IPS-18c (cell line): ENCODE data around the gene GPAM.

ENCODE experiments used
- H3K4me3 ChIP-seq: 2 replicates; pipeline ENCODE4 v1.7.0; 2013; ENCODE audit warnings: low read depth, mild to moderate bottlenecking, low read length, moderate library complexity; ENCODE audit not compliant: insufficient read depth
- H3K9me3 ChIP-seq: one replicate; pipeline ENCODE4 v1.6.1; 2013; ENCODE audit warnings: mild to moderate bottlenecking, low read length, moderate library complexity; ENCODE audit not compliant: control insufficient read depth, insufficient read depth

Gene GPAM

GRCh38 chr10:112151524-112152039 is 32.0 kb downstream of the GPAM start:
- no peak overlapping the region for H3K4me3 ChIP-seq
- no peaks in the 10 kb centered on the region for H3K9me3 ChIP-seq

GRCh38 chr10:112148331-112148730 is 35.2 kb downstream of the GPAM start:
- no peaks in the 10 kb centered on the region for H3K9me3 ChIP-seq

GRCh38 chr10:112146799-112147198 is 36.8 kb downstream of the GPAM start:
- H3K4me3 ChIP-seq: no peak overlapping the region
- no peaks in the 10 kb centered on the region for H3K9me3 ChIP-seq

More at GRCh38 chr10:112148331-112148730, 35.2 kb downstream of the GPAM start:
- H3K4me3 ChIP-seq: no peak overlapping the region

- Histone ChIP-seq H3K9me3 (no peaks in the 10 kb centered on the region), H3K4me3 (no peak overlapping the region)
Measured at GRCh38 chr10:112145263-112145662, 38.3 kb downstream of the GPAM start.

GRCh38 chr10:112143420-112143819 is 40.1 kb downstream of the GPAM start:
- Histone ChIP-seq H3K4me3 (no peak overlapping the region), H3K9me3 (no peaks in the 10 kb centered on the region)

GRCh38 chr10:112141292-112141691 is 42.3 kb downstream of the GPAM start:
- H3K4me3 ChIP-seq: no peak overlapping the region
- H3K9me3 ChIP-seq: no peaks in the 10 kb centered on the region

- H3K4me3 ChIP-seq: no peak overlapping the region
Measured at GRCh38 chr10:112140110-112140970, 43.2 kb downstream of the GPAM start.

GRCh38 chr10:112139176-112139575 is 44.4 kb downstream of the GPAM start:
- no peaks in the 10 kb centered on the region for H3K9me3 ChIP-seq
- H3K4me3 ChIP-seq: no peak overlapping the region

More at GRCh38 chr10:112140110-112140970, 43.2 kb downstream of the GPAM start:
- no peaks in the 10 kb centered on the region for H3K9me3 ChIP-seq

- H3K9me3 ChIP-seq: no peaks in the 10 kb centered on the region
- no peak overlapping the region for H3K4me3 ChIP-seq
Measured at GRCh38 chr10:112137154-112137987, 46.2 kb downstream of the GPAM start.

- no peaks in the 10 kb centered on the region for H3K9me3 ChIP-seq
- no peak overlapping the region for H3K4me3 ChIP-seq
Measured at GRCh38 chr10:112136486-112137153, 46.9 kb downstream of the GPAM start.

- Histone ChIP-seq H3K9me3 (no peaks in the 10 kb centered on the region), H3K4me3 (no peak overlapping the region)
Measured at GRCh38 chr10:112135604-112136003, 48.0 kb downstream of the GPAM start.

GRCh38 chr10:112132435-112132834 is 51.1 kb downstream of the GPAM start:
- H3K4me3 ChIP-seq: no peak overlapping the region
- no peaks in the 10 kb centered on the region for H3K9me3 ChIP-seq

- no peaks in the 10 kb centered on the region for H3K9me3 ChIP-seq
- H3K4me3 ChIP-seq: no peak overlapping the region
Measured at GRCh38 chr10:112131996-112132395, 51.6 kb downstream of the GPAM start.

- no peaks in the 10 kb centered on the region for H3K9me3 ChIP-seq
- H3K4me3 ChIP-seq: no peak overlapping the region
Measured at GRCh38 chr10:112131346-112131745, 52.2 kb downstream of the GPAM start.

GRCh38 chr10:112126901-112127300 is 56.7 kb downstream of the GPAM start:
- Histone ChIP-seq H3K9me3 (no peaks in the 10 kb centered on the region), H3K4me3 (no peak overlapping the region)

- Histone ChIP-seq H3K9me3 (no peaks in the 10 kb centered on the region), H3K4me3 (no peak overlapping the region)
Measured at GRCh38 chr10:112126172-112126571, 57.4 kb downstream of the GPAM start.

GRCh38 chr10:112124866-112125265 is 58.7 kb downstream of the GPAM start:
- no peak overlapping the region for H3K4me3 ChIP-seq
- no peaks in the 10 kb centered on the region for H3K9me3 ChIP-seq
